Right atrium auricular region (tissue), 2 donors: ENCODE data around the gene DERL3. TPM values are rescaled to one million over a fixed set of nuclear protein-coding genes. Genes with fewer than 3 reads are reported as not detected.
A peak's percentile ranks its signal among the peaks of the same experiment; 100 is the strongest.

Experiments used
- DNase-seq: peaks from one replicate; pipeline ENCODE4 v3.0.0-alpha.2; 2019; ENCODE audit warnings: low spot score
- H3K27ac ChIP-seq, 2 donors: fragments of 200-600 bp; sonication (generic); 1 replicate in 1 of 2; 2 replicates in 1 of 2; pipeline ENCODE4 v1.5.1; 2016 to 2019
- H3K27me3 ChIP-seq, 2 donors: fragments of 200-600 bp; sonication (generic); one replicate each; pipeline versions ENCODE4 v1.5.1 to v1.6.0; 2017 to 2019
- H3K36me3 ChIP-seq: fragments of 200-600 bp; sonication (generic); one replicate; pipeline ENCODE4 v1.5.1; 2016
- H3K4me1 ChIP-seq, 2 donors: fragments of 200-600 bp; sonication (generic); one replicate each; pipeline versions ENCODE4 v1.5.1 to v1.6.0; 2017 to 2019
- H3K4me3 ChIP-seq, 2 donors: fragments of 200-600 bp; sonication (generic); 1 replicate in 1 of 2; 2 replicates in 1 of 2; pipeline ENCODE4 v1.5.1; 2017 to 2019; ENCODE audit warnings: mild to moderate bottlenecking in 1 of 2, moderate library complexity in 1 of 2
- H3K9me3 ChIP-seq, 2 donors: fragments of 200-600 bp; sonication (generic); one replicate each; pipeline ENCODE4 v1.5.1; 2019
- CTCF ChIP-seq, 2 donors: fragments of 200-600 bp; sonication (generic); IDR thresholded peaks; one replicate each; pipeline ENCODE4 v1.5.1; 2019; ENCODE audit warnings: antibody characterized with exemption in 2 of 2
- total RNA-seq, 2 donors: library from RNA; depleted of rRNA; stranded (reverse); fragments of >200 nt; gene quantifications; one replicate each; pipeline ENCODE4 v1.1.0, GENCODE V29; 2016

The DERL3 gene
- total RNA-seq, 2 donors from 2014 or later = 4.0 to 10.6 TPM

GRCh38 chr22:23790819-23791737 is 47.7 kb downstream of the DERL3 start:
- Histone ChIP-seq H3K27ac (no peak overlapping the region), H3K36me3 (peaks cover 41% of the 10 kb centered on the region), H3K4me1 (peaks cover 0 to 50% of the 10 kb centered on the region in 2 donors), H3K27me3 (no peaks in the 10 kb centered on the region), H3K9me3 (no peaks in the 10 kb centered on the region), H3K4me3 (no peak overlapping the region)
- TF ChIP-seq CTCF (IDR thresholded peaks at IDR 0.05) = no peak
- no peak for DNase-seq

GRCh38 chr22:23789638-23790037 is 49.2 kb downstream of the DERL3 start:
- no peak for DNase-seq
- Histone ChIP-seq H3K4me3 (no peak overlapping the region), H3K27ac (peak overlapping the region in 1 of 2 donors; percentile 37), H3K36me3 (peaks cover 27% of the 10 kb centered on the region), H3K27me3 (no peaks in the 10 kb centered on the region), H3K9me3 (no peaks in the 10 kb centered on the region), H3K4me1 (peaks cover 0 to 52% of the 10 kb centered on the region in 2 donors)
- TF ChIP-seq CTCF (IDR thresholded peaks at IDR 0.05) = no peak

GRCh38 chr22:23789121-23789520 is 49.7 kb downstream of the DERL3 start:
- no peak for TF ChIP-seq CTCF (IDR thresholded peaks at IDR 0.05)
- Histone ChIP-seq H3K36me3 (peaks cover 22% of the 10 kb centered on the region), H3K9me3 (no peaks in the 10 kb centered on the region), H3K4me1 (peaks cover 0 to 52% of the 10 kb centered on the region in 2 donors), H3K27ac (peak overlapping the region in 1 of 2 donors; percentile 37), H3K27me3 (no peaks in the 10 kb centered on the region), H3K4me3 (no peak overlapping the region)
- no peak for DNase-seq

GRCh38 chr22:23787910-23788309 is 50.9 kb downstream of the DERL3 start:
- DNase-seq = no peak
- Histone ChIP-seq H3K27me3 (no peaks in the 10 kb centered on the region), H3K36me3 (peaks cover 10% of the 10 kb centered on the region), H3K27ac (peak overlapping the region; percentile 100), H3K4me3 (peak overlapping the region; percentile 95 to 98), H3K9me3 (no peaks in the 10 kb centered on the region), H3K4me1 (peaks cover 0 to 52% of the 10 kb centered on the region in 2 donors)
- TF ChIP-seq CTCF (IDR thresholded peaks at IDR 0.05) = no peak

GRCh38 chr22:23787600-23787896 is 51.3 kb downstream of the DERL3 start:
- Histone ChIP-seq H3K9me3 (no peaks in the 10 kb centered on the region), H3K27me3 (no peaks in the 10 kb centered on the region), H3K36me3 (peaks cover 8% of the 10 kb centered on the region), H3K4me1 (peaks cover 0 to 52% of the 10 kb centered on the region in 2 donors), H3K4me3 (peak overlapping the region; percentile 95 to 98), H3K27ac (peak overlapping the region; percentile 100)
- no peak for TF ChIP-seq CTCF (IDR thresholded peaks at IDR 0.05)
- DNase-seq = no peak
